HG02571 (cell line): Measurements from ENCODE around the gene HYKK.
A peak's percentile ranks its signal among the peaks of the same experiment; 100 is the strongest.
"Not testable (repeated sequence)": the region's sequence is repeated elsewhere in the genome, so short reads cannot be mapped to it uniquely, and the experiment has no call there.

Source experiments
- ATAC-seq: cut with Tn5 transposase; IDR thresholded peaks from one replicate; pipeline ENCODE4 v1.9.1; 2021; ENCODE audit warnings: mild to moderate bottlenecking, moderate library complexity; ENCODE audit not compliant: unreplicated experiment

HYKK gene, protein sequence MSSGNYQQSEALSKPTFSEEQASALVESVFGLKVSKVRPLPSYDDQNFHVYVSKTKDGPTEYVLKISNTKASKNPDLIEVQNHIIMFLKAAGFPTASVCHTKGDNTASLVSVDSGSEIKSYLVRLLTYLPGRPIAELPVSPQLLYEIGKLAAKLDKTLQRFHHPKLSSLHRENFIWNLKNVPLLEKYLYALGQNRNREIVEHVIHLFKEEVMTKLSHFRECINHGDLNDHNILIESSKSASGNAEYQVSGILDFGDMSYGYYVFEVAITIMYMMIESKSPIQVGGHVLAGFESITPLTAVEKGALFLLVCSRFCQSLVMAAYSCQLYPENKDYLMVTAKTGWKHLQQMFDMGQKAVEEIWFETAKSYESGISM

DNA sequence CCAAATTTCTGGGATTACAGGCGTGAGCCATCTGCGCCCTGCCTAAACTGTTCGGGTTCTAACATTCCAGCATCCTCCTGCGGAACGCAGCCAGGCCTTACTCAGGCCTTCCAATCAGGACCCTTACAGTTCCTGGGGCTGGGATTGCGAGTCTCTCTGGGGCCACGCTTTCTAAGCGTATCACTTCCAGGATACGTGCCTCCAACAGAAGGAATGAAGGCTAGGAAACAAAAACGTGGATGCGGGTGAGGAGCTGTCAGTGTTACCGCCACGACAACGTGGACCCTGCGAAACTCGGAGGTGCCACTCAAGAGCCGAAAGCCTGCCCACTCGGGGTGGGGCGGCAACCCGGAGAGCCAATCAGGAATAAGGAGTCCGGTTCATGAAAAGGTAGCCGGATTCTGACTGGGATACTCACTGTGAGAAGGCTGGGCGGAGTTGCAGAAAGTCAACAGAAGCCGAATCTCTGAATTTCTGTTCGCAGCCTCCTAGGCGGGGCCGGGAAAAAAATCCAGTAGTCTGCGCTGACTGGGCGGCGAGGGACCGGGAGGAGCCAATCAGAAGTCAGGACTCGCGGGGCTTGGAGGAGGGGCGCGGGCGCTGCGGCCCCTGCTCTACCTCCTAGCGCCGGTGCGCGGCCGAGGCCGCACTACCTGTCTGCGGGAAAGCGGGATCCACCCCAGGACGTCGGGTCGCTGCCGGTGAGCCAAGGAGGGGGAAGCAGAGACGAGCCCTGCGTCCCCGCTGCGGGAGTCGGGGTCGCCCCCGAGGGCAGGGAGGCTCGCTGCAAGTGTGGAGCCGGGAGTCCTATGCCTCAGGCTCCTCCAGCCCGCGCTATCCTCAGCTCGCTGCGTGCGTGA, at the start of gene HYKK:
Gene HYKK, plus strand, starts transcription at position 607 of the 860 bp plus-strand sequence. CDS start 5,512 bp downstream, outside the sequence.
- peak; percentile 90 for ATAC-seq

DNA sequence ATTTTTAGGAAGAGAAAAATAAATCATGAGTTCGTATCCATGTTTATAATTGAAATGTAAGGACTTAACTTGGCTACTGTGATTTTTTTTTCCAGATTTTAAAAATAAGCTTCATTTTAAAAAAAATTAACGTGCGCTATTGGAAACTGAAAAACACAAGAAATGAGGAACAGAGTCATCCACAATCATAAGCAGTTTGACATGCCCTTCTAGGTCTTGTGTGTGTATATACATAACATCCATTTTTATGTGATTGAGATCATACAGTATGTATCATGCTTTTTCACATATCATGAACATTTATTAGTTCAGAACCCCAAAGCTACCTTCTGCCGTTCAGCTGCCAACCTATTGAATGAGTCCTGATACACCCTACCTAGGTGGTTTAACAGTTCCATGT, 46.6 kb upstream of the HYKK start:
- no peak for ATAC-seq

DNA sequence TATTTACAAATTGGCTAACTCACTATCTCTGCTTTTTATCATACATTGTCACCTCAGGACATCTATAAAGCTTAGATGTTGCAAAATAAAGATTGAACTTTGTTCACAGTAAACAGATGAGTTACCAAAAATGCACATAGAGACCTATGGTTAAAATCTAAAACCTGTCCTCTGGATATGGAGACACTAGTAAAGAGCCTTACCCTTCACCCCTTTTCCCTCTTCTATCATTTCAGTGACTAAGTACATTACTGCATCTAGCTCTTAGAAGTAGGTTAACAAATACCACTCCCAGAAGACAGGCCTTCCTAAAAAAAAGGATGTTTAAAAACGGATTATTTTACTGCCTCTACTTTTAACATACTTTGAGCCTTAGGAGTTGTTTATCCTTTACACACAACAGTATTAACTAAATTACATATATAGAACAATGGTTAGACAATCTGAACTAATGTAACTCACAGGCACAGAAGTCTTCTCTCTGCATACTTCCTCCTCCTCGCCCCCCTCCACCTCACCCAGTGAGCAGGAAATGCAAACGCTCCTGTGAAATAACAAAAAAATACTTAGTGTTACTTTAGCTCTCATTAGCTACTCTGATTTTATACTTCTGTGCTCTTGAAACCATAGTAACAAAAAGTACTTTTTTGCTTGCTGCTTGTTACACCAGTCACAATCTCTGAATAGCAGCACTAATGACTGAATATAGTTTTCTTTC, 46.0 kb upstream of the HYKK start:
- no peak for ATAC-seq

DNA sequence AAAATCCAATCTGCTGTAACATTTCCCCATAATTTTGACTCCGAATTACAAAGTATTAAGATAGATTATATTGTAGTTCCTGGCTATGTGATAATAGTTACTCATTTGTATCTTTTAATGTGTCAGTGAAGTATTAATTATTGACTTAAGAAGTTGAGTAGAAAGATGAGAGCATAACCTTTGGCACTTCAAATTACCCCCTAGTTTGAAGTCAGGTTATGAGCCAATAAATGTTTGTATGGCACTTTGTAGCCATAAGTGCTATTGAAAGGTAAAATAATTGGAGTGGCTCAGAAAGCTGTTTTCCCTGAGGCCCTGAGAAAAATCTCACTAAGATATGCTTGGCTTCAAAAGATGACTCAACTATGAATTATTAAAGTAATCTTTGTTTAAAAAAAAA, 38.3 kb upstream of the HYKK start:
- ATAC-seq = no peak

DNA sequence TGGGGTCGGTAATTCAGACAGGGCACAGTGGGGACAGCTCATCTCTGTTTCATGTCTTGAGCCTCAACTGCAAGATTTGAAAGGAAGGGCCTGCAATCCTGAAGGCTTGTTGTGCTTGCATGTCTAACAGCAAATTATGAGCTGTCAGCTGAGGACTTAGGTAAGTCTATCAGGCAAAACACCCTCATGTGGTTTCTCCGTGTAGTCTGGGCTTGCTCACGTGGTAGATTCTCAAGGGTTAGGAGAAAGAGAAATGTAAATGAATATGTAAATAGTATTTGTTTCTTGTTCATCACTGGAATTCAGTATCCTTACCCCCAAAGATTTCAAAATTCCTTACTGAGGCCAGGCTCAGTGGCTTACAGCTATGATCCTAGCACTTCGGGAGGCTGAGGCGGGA, 30.1 kb upstream of the HYKK start:
- no peak for ATAC-seq

DNA sequence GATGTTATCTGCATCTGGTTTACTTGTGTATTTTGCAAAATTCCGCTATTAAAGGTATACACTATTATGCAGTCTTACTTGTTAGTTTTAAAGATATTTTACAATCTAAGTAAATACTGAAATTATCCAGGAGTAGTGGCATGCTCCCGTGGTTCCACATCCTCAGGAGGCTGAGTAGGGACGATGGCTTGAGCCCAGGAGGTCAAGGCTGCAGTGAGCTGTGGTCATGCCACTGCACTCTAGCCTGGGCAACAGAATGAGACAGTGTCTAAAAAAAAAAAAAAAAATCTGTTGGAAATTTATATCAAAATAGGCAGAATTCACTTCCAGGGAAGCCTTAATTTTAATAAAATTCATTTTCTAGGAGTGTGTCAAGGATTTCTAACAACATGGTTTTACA, 27.7 kb upstream of the HYKK start:
- no peak for ATAC-seq

DNA sequence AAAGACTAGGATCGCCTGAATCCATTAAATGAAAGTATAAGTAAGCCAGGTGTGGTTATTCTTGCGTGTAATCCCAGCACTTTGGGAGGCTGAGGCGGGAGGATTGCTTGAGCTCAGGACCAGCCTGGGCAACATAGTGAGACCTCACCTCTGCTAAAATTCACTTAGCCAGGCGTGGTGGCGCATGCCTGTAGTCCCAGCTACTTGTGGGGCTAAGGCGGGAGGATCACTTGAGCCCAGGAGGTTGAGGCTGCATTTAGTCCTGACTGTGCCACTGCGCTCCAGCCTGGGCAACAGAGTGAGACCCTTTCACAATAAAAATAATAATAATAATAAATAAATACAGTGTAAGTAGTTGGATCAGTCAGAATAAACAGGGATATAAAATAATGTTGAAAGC, 25.5 kb upstream of the HYKK start:
- ATAC-seq = no peak

DNA sequence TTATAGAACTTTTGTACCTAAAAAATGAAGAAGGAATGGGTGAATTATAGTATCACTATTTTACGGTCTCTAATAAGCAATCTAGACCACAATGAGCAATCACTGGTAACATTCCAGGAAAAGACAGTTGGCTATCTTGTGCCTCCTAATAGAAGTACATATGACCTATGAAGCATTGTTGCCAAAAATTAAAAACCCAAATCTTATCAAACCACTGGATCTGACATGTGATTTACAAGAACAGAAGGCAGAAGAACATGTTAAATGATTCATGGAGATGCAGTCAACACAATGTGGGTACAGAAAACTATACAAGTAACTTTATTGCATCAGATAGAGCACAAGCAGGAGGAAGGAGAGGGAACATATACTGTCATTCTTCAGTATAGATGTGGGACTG, 14.5 kb upstream of the HYKK start:
- ATAC-seq = no peak

DNA sequence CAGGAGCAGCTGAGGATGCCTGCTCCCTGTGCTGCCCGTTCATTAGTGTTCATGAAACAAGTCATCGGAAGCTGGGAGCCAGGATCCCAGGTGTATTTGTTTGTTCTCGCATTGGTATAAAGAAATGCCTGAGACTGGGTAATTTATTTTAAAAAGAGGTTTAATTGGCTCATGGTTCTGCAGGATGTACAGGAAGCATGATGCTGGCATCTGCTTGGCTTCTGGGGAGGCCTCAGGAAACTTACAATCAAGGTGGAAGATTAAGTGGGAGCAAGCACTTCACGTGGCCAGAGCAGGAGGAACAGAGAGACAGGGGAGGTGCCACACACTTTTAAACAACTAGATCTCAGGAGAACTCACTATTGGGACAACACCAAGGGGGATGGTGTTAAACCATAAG, 5.5 kb upstream of the HYKK start:
- ATAC-seq = no peak

DNA sequence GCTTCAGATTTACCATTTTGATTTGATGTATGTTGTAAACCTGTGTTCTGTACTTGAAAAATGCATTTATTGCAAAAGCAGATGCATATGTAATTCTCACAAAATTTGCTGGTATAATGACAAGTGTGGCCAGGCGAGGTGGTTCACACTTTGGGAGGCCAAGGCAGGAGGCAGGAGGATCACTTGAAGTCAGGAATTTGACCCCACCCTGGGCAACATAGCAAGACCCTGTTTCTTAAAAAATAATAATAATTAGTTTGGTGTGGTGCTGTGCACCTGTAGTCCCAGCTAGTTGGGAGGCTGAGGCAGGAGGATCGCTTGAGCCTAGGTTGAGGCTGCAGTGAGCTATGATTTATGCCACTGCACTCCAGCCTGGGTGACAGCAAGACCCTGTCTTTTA, 4.7 kb upstream of the HYKK start:
- no peak for ATAC-seq

DNA sequence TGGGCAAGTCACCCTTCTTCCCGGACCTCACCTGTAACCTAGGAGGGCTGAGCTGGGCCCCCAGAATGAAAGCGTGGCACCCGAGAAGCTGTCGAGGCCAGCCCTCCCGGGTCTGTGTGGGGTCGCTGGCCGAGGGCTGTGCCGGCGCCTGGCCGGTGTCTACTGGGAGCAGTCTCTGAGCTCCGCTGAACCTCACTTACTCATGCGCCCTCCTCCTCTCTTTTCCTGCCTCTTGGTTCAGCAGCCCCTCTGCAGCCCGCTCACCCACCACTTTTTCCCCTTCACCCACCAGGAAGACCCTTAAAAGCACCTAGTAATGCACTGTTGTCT, 419 bp downstream of the HYKK start:
- ATAC-seq = peak; percentile 30

DNA sequence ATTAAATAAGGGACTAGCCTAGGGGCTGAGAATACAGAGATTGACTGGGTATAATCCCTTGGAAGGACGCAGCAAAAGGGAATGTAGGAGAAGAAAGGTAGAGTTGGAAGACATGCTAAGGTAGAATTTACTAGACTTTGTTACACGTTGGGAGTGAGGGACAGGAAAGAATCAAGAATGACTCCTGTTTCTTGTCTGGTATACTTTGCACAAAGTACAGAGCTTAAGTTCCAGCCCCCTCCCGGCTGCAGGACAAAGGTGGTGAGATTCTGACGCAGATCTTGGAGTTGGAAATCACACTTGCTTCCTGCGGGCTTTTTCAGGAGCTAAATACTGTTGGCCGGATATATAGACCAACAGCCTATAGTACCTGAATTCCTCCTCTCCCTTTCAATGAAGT, 895 bp downstream of the HYKK start:
- no peak for ATAC-seq

DNA sequence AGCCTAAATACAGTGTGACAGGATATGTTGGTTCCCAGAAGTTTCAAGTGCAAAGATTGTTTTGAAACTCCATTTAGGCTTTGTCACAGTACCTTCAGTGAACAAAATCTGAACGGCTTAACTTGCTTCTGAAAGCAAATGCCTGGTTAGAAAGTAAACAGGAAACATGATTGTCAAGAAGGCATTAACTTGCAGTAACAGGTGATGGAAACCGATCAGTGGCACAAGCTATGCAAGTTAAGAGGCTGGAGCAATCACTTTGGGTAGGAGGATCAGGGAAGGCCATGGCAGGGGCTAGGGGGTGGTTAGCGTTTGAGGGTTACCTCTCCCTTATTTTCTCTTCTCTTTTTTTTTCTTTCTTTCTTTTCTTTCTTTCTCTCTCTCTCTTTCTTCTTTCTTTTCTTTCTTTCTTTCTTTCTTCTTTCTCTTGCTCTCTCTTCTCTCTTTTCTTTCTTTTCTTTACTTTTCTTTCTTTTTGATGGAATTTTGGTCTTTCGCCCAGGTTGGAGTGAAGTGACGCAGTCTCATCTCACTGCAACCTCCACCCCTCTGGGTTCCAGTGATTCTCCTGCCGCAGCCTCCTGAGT, 2.4 kb downstream of the HYKK start:
- no peak for ATAC-seq

DNA sequence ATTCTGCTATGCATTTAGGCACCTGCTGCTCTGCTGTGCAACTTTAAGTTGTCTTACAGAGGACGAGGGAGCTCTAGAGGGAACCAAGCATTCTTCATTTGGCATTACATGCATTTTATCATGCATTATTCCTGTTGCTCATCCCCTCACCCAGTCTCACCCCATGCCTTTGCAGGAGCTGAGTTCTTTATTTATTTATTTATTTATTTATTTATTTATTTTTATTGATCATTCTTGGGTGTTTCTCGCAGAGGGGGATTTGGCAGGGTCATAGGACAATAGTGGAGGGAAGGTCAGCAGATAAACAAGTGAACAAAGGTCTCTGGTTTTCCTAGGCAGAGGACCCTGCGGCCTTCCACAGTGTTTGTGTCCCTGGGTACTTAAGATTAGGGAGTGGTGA, 12.7 kb downstream of the HYKK start:
- not testable (repeated sequence) for ATAC-seq

DNA sequence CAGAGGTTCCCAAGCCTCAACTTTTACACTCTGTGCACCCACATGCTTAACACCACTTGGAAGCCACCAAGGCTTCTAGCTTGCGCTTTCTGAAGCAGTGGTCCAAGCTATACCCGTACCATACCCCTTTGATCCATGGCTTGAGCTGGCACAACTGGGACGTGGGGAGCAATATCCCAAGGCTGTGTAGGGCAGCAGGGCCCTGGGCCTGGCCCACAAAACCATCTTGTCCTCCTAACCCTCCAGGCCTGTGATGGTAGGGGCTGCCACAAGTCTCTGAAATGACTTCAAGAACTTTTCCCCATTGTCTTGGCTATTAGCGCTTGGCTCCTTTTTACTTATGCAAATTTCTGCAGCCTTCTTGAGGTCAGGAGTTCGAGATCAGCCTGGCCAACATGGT, 16.9 kb downstream of the HYKK start:
- ATAC-seq = no peak

DNA sequence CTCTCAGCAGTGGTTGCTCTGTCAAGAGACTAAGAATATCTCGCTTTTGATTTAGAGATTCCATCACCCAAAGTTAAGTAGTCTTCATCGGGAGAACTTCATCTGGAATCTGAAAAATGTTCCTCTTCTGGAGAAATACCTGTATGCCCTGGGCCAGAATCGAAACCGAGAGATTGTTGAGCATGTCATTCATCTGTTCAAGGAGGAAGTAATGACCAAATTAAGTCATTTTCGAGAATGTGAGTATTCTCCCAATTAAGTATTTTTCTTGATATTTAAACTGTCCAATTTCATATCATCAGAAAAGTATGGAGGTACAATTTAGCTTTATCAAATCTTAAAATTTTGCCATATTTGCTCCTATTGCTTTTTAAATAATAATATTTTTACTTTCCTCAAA, 19.9 kb downstream of the HYKK start:
- no peak for ATAC-seq

DNA sequence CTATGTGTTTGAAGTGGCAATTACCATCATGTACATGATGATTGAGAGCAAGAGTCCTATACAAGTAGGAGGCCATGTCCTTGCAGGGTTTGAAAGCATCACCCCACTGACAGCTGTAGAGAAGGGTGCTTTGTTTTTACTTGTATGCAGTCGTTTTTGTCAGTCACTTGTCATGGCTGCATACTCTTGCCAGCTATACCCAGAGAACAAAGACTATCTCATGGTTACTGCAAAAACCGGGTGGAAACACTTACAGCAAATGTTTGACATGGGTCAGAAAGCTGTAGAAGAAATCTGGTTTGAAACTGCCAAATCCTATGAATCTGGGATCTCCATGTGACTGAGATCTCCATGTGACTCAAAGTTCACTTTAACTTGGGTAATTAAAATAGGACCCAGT, 26.0 kb downstream of the HYKK start:
- ATAC-seq = no peak

DNA sequence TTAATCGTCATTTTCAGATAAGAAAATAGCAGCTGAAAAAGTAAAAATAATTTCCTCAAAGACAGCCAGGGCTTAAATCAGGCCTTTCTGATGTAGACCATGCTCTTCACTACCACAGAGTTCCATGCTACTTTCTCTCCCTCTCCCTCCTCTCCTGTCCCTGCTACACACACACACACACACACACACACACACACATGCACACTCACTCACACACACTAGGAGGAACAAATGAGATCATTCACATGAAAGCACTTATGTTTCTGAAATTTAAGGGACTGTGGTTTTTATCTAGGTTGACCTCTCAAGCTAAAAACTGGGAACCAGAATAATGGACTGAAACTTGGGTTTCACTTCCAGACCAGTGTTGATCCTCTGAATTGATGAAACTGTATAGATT, 28.8 kb downstream of the HYKK start:
- no peak for ATAC-seq

DNA sequence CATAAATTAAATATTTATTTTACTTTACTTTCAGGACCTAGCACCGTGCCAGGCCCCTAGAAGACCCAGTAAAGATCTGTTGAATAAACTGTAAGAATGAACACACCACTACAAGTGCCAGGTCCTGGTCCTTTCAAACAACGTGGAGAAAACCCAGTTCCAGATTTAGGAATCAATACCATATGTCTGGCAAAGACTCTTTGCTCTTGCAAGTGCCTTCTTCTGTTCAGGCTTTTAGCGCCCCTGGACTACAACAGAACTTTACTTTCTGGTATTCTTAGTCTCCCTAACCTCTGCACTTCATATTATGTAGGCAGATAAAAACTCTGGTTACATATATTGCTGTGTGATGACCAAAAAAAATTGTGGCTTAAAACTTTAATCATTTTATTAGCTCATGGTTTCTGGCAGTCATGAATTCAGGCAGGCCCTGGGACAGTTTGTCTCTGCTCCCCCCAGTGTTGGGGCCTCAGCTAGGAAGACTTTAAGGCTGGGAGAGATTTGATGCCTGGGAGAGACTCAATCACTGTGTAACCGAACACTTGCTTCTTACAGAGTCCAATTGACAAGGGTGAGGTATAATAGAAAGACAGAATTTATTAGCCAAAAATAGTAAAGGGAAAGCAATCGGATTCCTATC, 30.0 kb downstream of the HYKK start:
- no peak for ATAC-seq

DNA sequence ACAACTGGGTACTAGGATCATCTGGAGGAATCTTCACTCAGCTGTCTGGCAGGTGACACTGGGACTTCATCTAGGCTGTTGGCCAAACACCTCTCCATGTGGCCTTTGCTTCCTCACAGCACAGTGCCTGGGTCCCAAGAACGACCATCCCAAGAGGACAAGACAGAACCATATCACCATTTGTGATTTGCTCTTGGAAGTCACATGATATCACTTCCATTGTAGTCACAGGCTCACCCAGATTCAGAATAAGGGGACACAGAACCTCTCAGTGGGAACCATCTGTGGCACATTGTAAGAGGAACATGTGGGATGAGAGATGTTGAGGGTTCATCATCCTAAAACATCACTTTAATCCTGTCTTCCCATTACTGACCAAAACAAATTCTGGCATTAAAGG, 31.0 kb downstream of the HYKK start:
- no peak for ATAC-seq
